KG1 (cell line): ENCODE results near the gene TUBB3.
"Not testable (repeated sequence)": the region's sequence is repeated elsewhere in the genome, so short reads cannot be mapped to it uniquely, and the experiment has no call there.

Experiments
- DNase-seq: peaks from one replicate; lab custom pipeline; 2025; lab: John Stamatoyannopoulos, UW

Gene TUBB3

DNA sequence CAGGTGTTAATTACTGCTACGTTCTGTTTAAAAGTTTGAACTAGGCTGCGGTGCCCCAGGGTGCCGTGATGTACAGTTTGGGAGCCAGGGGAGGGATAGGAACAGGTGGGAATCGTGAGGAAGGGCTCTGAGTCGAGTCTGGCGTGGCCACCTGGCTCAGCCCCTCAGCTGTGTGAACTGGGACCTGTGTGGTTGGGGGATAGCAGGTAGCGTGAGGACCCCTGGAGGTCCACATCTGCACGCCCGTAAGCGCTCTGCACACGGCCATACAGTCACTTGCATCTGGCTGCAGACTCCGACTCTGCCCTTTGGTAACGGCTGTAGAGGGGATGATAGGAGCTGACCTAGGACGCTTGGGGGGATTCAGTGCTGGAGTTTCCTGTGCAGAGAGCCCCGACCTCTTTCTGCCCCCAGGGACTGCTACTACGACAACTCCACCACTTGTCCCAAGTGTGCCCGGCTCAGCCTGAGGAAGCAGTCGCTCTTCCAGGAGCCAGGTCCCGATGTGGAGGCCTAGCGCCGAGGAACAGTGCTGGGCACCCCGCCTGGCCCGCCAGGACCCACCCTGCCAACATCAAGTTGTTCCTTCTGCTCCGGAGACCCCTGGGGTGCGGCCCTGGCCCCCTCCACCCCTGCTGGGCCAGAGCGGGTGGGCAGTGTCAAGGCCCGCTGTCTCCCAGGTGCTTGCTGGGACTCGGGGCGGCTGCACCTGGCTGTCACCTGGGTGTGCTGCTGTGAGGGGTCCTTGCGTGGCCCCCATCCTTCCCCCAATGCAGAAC lies 42.5 kb downstream of the TUBB3 start:
- no peak for DNase-seq

DNA sequence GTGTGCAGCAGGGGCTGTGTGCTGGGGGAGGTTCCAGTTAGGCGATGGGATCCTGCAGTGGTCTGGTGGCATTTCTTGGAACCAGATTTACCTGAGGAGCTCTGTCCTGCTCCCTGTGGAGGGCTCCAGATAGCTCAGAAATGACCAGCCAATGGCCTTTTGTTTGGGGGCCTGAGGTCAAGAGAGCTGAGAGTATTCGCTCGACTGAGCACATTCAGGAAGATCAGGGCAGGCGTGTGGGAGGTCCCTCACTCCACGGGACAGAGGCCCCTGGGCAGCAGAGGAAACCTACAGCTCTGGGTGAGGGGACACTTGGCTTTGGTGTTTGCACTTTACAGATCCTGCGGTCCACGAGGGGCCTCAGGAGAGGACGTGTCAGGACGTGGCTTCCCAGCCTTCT lies 43.6 kb downstream of the TUBB3 start:
- DNase-seq: no peak

- not testable (repeated sequence) for DNase-seq
Observed at GRCh38 chr16:89967436-89967835, 44.3 kb downstream of the TUBB3 start.

DNA sequence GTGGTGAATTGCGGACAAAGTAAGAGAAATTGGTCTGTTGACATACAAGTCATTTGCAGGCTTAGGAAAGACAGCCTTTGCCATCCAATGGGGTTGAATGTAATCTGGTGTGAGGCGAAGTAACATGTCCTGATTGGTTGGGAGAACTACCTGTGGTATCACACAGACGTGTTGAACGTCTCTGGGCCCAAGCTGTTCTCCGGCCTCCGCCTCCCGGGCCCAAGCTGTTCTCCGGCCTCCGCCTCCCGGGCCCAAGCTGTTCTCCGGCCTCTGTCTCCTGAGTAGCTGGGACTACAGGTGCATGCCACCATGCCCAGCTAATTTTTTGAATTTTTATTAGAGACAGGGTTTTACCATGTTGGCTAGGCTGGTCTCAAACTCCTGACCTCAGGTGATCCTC lies 44.9 kb downstream of the TUBB3 start:
- not testable (repeated sequence) for DNase-seq

GRCh38 chr16:89969741-89970410 lies 46.7 kb downstream of the TUBB3 start:
- peak; percentile 69 for DNase-seq

GRCh38 chr16:89971495-89972243 lies 48.5 kb downstream of the TUBB3 start:
- no peak for DNase-seq

DNA sequence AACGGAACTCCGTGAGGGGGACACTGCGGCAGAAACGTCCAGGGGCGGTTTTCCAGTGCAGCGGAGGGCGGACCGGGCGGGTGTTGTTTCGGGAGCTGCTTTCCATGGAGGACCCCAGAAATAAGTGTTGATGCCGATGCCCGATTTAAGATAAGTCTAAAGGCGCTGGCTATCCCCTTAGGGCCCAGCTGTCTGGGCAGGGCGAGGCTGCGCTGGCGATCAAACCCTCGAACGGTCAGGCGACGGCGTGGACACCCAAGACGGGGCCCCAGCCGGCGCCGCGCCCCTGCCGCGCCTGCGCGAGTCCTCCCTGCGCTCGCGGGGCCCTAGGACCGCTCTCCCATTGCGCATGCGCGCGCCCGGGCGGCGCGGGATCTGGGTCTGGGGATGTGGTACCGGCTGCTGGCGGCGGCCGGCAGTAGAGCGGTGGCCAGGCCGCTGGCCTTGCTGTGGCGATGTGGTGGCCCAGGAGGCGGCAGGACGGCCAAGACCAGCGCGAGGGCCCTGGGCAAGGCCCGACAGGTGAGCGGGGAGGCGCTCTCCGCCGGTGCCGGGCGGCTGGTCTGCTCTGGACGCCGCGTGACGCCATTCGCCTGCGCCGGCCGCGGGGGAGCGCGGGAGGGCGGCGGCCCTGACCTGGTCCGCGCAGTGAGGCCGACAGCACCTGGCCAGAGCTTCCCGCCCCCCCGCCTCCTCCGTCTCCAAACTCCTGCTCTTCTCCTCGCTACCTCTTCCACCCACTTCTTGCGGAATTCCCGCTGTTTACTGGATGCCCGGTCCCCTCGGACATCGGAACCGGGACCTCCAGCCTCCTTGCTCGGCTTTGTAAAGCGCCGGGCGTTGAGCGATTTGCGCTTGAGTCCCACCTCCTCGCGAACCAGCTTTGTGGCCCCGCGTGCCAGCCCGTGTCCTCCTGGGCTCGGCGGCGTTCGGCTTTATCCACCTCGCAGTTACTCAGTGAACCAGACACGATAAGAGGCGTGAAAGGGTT lies 49.4 kb downstream of the TUBB3 start:
- DNase-seq: peak; percentile 89

GRCh38 chr16:89973235-89973634 lies 50.1 kb downstream of the TUBB3 start:
- DNase-seq: no peak

GRCh38 chr16:89973654-89974335 lies 50.7 kb downstream of the TUBB3 start:
- no peak for DNase-seq

DNA sequence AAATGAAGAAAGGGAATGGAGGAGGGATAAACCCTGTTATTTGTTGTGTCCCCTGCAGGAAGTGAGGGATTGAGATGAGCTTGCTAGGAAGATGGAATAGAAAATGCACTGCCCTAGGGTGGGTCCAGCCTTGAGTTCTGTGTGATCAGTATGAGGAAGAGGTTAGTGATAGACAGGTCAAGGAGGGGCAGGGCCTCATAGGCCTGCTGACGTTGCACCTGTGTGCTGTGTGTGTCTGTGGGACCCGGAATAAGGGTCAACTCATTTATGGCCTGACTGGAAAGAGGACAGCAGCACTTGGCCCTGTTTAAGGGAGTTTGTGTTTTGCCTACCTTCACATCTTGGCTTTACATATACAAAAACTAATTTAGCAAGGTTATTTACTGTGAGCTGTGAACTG lies 51.7 kb downstream of the TUBB3 start:
- no peak for DNase-seq

GRCh38 chr16:89981414-89981813 lies 58.3 kb downstream of the TUBB3 start:
- no peak for DNase-seq

- DNase-seq: no peak
Observed at GRCh38 chr16:89982318-89982717, 59.2 kb downstream of the TUBB3 start.

DNA sequence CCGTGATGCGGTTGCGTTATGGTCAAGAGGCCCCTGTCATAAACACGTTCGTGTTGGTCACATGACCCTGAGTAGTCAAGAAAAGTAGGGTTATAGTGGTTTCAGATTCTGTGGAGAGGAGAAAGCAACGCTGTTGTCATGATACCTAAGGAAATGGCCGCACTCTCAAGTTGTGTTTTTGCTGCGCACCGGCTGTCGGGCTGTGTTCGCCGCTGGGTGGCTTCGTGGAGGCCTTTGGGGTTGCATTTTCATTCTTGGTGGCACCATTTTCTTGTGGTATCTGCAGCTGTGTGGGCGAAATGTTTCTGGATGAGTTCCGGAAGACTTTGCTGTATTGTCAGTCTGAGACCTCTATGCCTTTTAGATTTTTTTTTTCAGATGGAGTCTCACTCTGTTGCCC lies 60.4 kb downstream of the TUBB3 start:
- no peak for DNase-seq

- DNase-seq: no peak
Observed at GRCh38 chr16:89984216-89984615, 61.1 kb downstream of the TUBB3 start.

GRCh38 chr16:89985219-89985618 lies 62.1 kb downstream of the TUBB3 start:
- DNase-seq: no peak
